ENCODE data around the gene LPAR1. TPM values are rescaled to one million over a fixed set of nuclear protein-coding genes. Genes with fewer than 3 reads are reported as not detected.

LPAR1 gene
- total and polyA plus RNA-seq, 2 of the 8 experiments (the other 6 are each of a cell fraction or from before 2014, with no cell fraction given) = 3.4 to 5.1 TPM

DNA sequence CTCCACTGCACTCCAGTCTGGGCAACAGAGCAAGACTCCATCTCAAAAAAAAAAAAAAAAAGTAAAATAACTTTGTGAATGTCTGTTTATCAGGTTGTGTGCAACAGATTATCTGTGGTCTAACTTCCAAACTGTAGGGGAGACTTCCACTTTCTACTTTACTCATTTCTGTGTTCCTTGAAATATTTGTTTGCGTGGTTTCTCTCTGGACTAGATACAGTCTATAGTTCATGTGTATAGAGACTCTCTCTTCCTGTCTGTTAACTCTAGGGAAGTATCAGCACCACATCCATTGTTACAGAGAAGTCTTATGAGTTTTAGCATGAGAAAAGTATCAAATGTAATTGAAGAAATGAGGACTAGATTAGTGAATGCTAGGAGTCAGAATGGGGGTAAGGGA, 168.3 kb downstream of the LPAR1 start:
- Histone ChIP-seq H2BK20ac (ENCODE audit: low read length) (no peak overlapping the region), H2AK5ac (ENCODE audit: low read depth, low read length) (no peak overlapping the region), H3K56ac (replicated peaks; ENCODE audit: insufficient read length, low read depth, low read length) (no peak overlapping the region), H3K27me3 (replicated peaks in 1 of 4; ENCODE audit: control insufficient read depth in 3 of 4, extremely low read depth in 1 of 4, insufficient read depth in 3 of 4, low read length in 3 of 4) (no peaks in the 10 kb centered on the region), H3K14ac (ENCODE audit: insufficient read length) (no peak overlapping the region), H3K4me3 (ENCODE audit: extremely low read depth in 1 of 4, insufficient read depth in 2 of 4, low read depth in 3 of 4, low read length in 4 of 4) (no peak overlapping the region), H2BK120ac (replicated peaks; ENCODE audit: low read depth, low read length) (no peak overlapping the region), H3K36me3 (ENCODE audit: control insufficient read depth in 2 of 4, insufficient read depth in 4 of 4, low read length in 3 of 4) (no peaks in the 10 kb centered on the region), H3K23ac (ENCODE audit: insufficient read length) (no peak overlapping the region), H3K4ac (replicated peaks; ENCODE audit: insufficient read length, low read depth, low read length) (no peak overlapping the region), H2BK15ac (ENCODE audit: low read length) (no peak overlapping the region), H3K23me2 (ENCODE audit: low read depth, low read length) (no peaks in the 10 kb centered on the region; the same call in 1 of the 2 replicates), H3K79me1 (ENCODE audit: low read depth, low read length) (no peaks in the 10 kb centered on the region), H3K4me2 (ENCODE audit: insufficient read depth in 1 of 2, low read depth in 2 of 2, low read length in 2 of 2) (no peak overlapping the region), H3K9ac (replicated peaks in 1 of 4; ENCODE audit: extremely low read depth in 1 of 4, low read depth in 3 of 4, low read length in 3 of 4) (no peak overlapping the region), H4K91ac (replicated peaks; ENCODE audit: insufficient read length, low read length) (no peak overlapping the region), H3K18ac (ENCODE audit: extremely low read depth, low read length) (no peak overlapping the region), H3K9me3 (ENCODE audit: insufficient read depth in 2 of 2, low read depth in 1 of 2, low read length in 1 of 2) (no peaks in the 10 kb centered on the region), H3K79me2 (ENCODE audit: control insufficient read depth in 1 of 2, insufficient read depth in 2 of 2, low read length in 2 of 2) (no peaks in the 10 kb centered on the region), H2AFZ (ENCODE audit: low read length) (no peak overlapping the region), H2BK5ac (ENCODE audit: low read depth, low read length) (no peak overlapping the region), H3K4me1 (replicated peaks in 1 of 4; ENCODE audit: control insufficient read depth in 3 of 4, insufficient read depth in 4 of 4, low read length in 3 of 4) (no peaks in the 10 kb centered on the region), H3K27ac (ENCODE audit: low read depth, low read length) (no peak overlapping the region), H4K5ac (ENCODE audit: insufficient read length, low read depth, low read length) (no peak overlapping the region), H2BK12ac (ENCODE audit: low read depth, low read length) (no peak overlapping the region), H4K20me1 (replicated peaks in 1 of 2; ENCODE audit: control insufficient read depth in 1 of 2, insufficient read depth in 2 of 2, low read length in 2 of 2) (no peaks in the 10 kb centered on the region), H4K8ac (ENCODE audit: extremely low read depth, insufficient read depth, low read length) (no peak overlapping the region)
- CTCF ChIA-PET (ENCODE audit: partially characterized antibody) = no interaction called here
- no peak for DNase-seq (ENCODE audit: low read depth in 1 of 2, low spot score in 2 of 2)
- POLR2A ChIA-PET (ENCODE audit: partially characterized antibody) = no interaction called here
- TF ChIP-seq PHF8 (conservative IDR thresholded peaks at IDR 0.05; ENCODE audit: low read depth, low read length) = no peak
- TF ChIP-seq CHD2 (IDR thresholded peaks at IDR 0.05; ENCODE audit: low read length) = no peak
- no peak for TF ChIP-seq SIN3A (conservative IDR thresholded peaks at IDR 0.05 in 1 of 2, IDR thresholded peaks at IDR 0.05 in 1 of 2; ENCODE audit: low read depth in 1 of 2, low read length in 2 of 2)
- TF ChIP-seq, protein P1, sequence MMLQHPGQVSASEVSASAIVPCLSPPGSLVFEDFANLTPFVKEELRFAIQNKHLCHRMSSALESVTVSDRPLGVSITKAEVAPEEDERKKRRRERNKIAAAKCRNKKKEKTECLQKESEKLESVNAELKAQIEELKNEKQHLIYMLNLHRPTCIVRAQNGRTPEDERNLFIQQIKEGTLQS (IDR thresholded peaks at IDR 0.05; ENCODE audit: insufficient read depth, low read depth, low read length) = no peak
- TF ChIP-seq POLR2AphosphoS5 (IDR thresholded peaks at IDR 0.05; ENCODE audit: low read depth, low read length) = no peak
- no peak for TF ChIP-seq JUND (IDR thresholded peaks at IDR 0.05; ENCODE audit: low read length)
- no peak for TF ChIP-seq CBX8 (IDR thresholded peaks at IDR 0.05; ENCODE audit: borderline replicate concordance, low read depth, low read length)
- TF ChIP-seq SUZ12 (IDR thresholded peaks at IDR 0.05; ENCODE audit: low read length) = no peak
- no peak for TF ChIP-seq EP300 (IDR thresholded peaks at IDR 0.05; ENCODE audit: borderline replicate concordance in 1 of 2, low read depth in 2 of 2, low read length in 2 of 2)
- TF ChIP-seq, protein P2, sequence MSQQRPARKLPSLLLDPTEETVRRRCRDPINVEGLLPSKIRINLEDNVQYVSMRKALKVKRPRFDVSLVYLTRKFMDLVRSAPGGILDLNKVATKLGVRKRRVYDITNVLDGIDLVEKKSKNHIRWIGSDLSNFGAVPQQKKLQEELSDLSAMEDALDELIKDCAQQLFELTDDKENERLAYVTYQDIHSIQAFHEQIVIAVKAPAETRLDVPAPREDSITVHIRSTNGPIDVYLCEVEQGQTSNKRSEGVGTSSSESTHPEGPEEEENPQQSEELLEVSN (IDR thresholded peaks at IDR 0.05) = no peak
- no peak for TF ChIP-seq TAF1 (IDR thresholded peaks at IDR 0.05; ENCODE audit: low read depth, low read length)
- TF ChIP-seq RFX5 (IDR thresholded peaks at IDR 0.05; ENCODE audit: borderline replicate concordance, low read depth, low read length) = no peak
- FAIRE-seq = no peak
- WGBS, 2 experiments (ENCODE audit: extremely low coverage in 1 of 2, insufficient coverage in 1 of 2, insufficient read length in 1 of 2, insufficient replicate concordance in 2 of 2, low coverage in 1 of 2, low lambda C conversion rate in 2 of 2, missing lambda C conversion rate in 1 of 2) = 93% methylated on average over 1 of the region's 1 CpG; no CpG with 5 or more reads in 1 of the 2 experiments
